Activated T-helper 1 cell treated with Interleukin-2 at 50 U/mL for 16 hours (primary cell): ENCODE data around the gene RNF214.

ENCODE experiments used
- DNase-seq: peaks from one replicate; pipeline ENCODE4 v3.0.0-alpha.2; 2020; ENCODE audit warnings: low read depth

The RNF214 gene

DNA sequence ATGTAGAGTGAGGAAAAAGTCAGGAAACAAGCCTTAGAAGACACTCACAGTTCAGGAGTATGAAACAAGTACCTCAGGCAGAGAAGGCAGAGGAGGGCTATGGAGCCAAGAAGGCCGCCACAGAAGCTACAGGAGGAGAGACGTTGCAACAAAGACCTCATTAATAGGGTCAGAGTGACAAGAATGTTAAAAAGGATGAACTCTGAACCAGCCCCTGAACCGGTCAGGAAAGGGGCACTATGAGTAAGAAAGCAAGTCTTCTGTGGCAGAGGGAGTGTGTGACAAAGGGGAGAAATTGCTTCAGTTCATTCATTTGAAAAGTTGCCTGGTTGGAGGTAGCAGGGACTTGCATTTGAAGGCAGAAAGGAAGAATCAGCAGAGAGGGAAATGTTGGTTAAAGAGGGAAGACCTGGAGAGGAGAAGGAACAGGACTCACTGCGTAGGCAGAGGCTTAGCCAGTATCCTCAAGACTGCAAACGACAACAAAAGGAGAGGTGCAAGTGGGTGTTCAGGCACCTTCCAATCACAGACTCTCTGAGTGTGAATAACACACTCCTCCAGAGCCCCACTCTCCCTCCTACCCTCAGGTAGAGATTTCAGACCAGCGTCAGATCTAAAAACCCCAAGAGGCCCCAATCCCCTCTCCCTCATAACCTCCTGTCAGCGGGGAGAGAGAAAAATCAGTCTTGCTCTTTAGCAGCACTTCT, 17.9 kb upstream of the RNF214 start:
- no peak for DNase-seq

DNA sequence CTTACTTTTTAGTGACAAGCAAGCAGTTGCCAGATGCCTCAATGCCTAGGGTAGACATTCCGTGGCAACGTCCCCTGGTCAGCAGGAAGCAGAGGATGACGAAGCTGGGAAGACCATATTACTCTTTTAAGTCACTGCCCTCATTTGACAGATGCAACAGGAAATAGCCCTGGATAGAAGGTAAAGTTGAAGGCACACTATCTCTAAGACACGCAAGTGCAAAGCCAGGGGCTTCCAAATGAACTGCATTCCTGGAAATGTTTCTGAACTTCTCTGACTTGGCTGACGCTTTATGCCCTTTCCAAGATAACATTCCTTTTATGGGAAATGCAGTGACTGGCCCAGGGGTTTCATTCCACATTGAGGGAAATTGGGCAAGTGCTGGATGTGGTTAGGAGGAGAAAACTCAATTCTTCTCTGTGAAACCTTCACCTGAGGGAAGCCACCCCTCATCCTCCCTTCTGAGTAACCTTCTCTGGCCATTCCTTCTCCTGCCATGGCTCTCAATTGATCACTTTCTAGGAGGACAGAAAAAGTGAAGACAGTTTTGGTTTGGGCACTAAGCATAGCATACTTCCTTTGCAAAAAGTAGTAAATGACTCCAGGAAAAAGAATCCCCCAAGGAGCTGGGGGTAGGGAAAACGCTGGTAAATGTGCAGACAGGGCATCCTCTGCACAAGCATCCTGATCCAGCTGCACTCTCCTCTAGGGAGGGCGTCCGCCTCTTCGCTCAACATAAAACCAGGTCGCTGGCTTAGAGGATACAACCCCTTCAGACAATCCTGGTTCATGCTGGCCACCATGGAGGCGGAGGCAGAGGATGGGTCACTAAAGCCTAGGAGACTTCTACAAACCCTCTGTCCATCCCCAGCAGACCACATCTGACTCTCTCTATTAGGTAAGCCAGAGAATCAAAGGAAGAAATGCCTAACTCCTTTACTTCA, 15.1 kb upstream of the RNF214 start:
- no peak for DNase-seq

DNA sequence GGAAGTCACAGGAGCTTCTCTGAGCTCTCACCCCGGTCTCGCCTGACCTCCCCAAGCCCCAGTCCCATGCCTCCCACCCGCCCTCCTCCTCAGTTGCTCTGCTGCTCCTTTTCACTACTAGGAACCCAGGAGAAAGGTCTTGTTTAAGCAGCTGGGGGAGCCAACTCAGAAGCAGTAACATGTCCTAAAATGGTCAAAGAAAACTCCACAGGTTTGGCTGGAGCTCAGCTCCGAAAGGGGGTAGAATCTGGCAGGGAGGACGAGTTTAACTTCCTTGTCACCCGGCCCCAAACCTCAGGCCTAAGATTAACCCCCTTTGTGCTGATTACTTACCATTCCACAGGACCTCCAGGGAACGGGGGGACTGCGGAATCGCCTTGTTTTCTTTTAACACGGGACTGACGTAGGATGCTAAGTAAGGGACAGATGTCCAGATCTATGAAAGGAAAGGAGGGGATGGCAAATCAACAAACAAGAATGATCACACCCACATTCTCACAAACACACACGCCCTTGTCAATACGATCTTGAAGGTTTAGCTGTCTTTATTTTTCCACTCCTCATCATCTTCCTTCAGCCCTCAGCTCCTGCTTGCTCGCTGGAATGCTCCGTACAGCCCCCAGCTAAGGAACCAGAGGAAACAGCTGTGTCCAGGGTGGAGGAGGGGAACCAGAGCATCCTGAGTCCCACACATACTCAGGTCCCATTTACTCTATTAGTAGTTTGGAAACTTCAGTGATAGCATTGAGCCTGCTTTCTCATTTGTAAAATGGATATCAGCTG, 14.1 kb upstream of the RNF214 start:
- DNase-seq, result no peak

DNA sequence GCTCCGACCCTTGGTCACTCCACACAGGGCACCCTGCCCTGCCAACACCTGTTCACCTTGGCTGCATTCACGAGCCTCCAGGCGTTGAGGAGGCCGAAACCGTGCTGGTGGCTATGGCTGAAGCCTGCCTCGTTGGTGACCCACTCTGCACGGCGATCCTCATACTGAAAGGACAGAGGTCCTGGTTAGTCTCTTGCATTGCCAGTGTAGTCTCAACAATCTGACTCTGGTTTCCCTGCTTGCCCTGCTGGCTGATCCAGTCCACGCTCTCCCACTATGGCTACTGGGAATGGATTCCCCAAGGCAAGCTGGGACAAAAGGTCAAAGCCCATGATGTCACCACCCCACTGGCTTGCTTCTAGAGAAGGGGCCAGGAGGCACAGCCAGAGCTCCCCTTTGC, 13.5 kb upstream of the RNF214 start:
- no peak for DNase-seq

DNA sequence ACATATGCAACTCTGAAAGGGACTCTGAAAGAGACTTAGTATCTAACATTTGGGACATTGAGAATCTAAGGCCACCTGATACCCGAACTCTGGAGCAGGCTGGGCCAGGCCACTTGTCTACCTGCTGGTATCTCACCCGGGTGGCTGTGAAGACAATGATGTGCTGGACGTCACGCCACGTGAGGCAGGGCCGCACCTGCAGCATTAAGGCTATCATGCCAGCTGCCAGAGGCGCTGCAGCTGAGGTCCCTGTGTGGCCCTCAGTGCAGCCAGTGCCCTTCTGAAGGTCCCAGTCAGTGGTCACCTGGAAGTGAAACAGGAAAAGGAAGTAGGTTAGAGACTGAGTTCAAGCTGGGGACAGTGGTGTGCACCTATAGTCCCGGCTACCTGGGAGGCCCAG, 13.0 kb upstream of the RNF214 start:
- no peak for DNase-seq

DNA sequence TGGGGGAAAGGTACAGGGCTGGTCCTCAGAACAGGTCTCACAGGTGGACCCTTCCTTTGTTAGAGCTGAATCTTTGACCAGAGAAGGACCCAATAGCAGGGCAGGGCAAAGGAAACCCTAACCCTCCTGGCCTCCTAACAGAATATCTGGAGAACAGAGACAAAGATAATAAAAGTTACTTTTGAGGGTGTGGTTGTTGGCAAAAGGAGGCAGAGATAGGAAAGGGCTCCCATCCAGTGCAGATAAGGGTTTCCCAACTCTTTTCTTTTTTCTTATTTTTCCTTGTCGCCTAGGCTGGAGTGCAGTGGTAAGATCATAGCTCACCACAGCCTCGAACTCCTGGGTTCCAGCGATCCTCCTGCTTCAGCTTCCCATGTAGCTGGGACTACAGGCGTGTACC, 12.5 kb upstream of the RNF214 start:
- no peak for DNase-seq

DNA sequence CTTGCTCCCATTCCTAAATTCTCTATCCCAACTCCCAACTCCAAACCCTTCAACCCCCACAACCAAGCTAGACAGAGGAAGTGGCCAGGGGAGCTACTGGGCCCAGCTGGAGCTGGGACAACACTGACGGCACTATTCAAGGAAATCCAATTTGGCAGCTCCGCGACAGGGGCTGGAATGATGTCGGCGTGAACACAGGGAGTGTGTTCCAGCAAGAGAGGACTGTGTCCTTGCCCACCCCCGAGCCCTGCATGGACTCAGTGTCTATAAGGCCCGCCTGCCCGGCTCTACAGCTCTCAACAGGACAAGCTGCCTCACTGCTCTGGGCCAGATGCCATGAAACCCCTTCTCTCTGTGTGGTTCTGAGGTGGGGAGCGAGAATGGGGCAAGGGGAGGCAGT, 11.9 kb upstream of the RNF214 start:
- DNase-seq, result no peak

DNA sequence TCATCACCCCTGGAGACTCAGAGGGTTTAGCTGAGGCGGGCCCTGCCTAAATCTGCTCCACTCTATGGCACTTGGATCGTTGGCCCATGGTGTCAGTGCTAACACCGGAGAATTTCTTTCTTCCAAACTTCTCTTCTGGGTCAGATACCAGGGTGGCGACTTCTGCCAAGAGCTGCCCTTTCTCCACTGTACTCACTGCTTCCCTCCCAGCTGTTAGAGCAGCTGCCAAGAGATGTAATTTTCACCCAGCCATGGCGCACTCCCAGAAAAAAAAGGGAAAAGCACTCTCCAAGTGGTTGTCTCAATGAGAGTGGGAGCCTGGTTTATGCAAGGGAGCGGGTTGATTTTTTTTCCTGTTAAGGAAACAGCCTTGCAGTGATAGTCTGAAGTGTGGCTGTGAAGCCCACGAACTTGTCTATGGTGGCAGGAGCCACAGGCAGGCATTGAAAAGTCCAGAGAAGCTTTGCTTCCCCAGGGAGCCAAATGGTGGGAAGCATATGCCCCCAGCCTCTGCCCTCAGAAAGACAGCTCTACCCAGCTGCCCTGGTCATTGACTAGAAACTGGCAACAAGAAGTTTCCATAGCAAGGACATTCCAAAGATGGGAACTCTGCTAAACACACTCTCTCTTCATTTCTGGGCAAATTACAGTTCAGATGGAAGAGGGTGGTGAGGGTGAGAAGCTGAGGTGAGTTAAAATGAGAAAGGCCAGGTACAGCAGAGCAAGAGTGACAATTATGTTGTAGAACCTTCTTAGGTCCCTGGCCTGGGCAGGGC, 11.3 kb upstream of the RNF214 start:
- DNase-seq, result no peak

DNA sequence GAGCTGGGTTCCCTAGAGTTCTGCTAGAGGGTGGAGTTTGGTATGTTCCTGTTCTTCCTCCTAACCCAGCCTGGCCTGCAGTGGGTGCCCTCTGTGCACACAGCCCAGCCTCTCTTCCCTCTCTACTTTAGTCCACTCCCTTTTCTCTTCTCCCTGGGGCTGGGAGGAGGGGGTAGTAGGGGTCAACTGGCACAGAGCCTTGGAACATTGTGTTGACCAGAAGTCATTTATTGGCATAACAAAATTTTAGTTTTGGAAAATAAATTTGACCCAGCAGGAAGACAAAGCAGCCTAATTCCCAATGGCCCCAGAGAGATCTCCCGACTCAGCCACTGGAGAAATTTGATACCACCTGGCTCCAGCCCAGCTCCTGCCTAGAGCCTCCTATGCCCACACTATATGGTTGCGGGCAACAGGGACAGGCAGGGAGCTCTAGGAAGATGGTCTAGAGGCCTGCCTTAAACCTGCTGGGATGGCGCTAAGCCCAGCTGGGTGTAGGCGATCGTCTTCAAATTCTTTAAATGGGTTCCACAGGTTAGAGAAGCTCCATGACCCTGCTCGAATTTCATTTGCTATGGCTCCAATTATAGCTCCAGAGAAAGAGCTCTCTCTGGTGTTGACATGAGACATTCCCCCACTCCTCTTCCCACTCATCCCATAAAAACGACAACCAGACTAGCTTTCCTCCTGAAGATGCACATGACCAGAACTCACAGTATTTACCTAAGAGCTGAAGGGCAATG, 10.5 kb upstream of the RNF214 start:
- no peak for DNase-seq

DNA sequence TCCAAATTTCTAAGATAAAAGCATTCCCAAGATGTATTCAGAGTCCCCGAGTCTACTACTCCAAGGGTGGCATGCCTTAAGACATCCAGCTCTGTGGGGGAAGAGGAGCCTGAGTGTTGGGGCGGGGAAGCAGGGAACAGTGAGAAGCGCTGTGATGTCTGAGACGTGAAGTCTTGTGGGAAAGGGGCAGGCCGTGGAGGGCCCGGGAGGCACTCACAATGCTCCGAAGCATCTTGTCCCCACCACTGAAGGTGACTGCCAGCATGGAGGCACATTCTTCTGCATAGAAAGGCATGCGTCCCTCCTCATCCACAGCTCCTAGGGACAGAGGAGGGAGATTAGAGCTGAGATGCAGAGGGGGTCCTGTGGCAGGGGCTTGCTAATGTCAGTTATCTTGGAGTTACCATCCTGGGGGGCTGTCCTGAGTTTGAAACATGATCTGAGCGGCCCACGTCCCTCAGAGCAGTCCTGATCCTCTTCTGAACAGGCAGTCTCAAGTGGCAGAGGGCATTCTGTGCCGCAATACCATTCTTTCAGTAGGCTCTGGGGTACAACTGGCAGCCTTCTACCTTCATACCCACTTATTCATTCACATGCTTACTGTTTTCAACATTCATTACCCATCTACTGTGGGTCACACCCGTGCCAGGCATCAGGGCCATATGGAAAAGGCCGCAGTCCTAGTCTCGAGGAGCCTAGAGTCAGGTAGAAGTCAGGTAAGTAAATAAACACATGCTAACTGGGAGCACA, 9.3 kb upstream of the RNF214 start:
- no peak for DNase-seq

DNA sequence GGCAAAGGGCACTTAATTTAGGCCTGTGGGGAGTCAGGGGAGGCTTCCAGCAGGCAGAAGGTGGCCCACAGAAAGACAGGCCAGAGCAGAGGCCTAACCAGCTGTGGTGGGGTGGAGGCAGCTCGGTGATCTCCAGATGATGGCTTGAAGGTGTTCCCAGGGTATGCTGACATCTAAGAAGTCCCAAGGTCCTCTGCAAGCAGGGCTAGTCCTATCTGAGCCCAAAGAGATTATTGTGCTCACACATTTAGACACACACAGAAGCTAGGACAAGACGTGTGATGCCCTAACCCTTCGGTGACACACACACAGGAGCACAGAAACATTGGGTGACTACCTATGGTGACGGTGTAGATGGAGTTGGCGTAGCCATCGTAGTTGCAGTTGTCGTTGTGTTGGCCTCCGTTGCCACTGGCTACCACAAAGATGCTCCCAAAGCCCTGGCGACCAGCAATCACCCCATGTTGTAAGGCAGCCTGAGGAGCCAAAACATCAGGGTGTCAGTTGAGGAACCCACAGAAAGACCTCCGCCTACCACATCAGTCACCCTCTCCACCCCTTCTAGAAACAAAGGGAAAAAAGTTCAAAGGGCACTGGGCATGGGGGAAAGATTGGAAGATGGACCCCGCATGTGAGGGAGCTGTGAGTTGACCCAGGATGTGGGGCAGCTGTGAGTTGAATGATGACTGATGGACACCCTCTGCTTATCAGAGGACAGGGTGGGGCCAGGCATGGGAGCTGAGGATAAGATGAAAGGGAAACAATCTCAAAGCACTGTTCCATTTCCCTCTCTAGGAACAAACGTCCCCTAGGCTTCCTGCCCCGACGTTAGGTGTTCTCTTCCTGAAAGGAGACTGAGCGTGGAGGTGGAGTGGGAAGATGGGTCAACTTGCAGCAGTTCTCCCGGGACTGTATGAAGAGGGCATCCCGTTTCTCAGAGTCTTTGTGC, 8.5 kb upstream of the RNF214 start:
- DNase-seq, result no peak

DNA sequence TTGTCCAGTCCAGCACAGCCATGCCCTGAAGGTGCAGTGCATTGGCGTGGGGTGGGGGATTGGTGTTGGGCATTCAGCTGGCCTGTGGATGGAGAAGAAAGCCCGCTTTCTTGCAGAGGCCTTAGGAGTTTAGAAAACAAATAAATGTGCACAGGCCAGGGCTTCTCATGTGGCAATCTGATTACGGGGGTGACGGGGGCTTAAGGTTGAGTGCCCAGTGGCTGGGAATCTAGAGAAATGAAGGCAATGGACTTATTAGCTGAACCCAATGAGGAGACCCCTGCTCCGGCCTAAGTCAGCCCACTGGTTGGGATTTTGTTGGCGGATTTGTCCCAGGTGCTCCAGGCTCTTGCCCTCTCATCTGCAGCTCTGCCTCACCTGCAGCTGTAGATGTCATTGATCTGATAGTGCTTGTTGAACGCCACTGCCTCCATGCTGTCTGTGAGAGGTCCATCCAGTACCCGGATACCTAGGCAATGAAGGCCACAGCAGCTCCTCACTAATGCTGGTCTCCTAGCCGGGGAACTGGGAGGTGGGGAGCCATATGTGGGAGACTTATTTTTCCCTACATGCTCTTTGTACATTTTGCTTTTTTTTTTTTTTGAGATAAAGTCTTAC, 6.8 kb upstream of the RNF214 start:
- no peak for DNase-seq

DNA sequence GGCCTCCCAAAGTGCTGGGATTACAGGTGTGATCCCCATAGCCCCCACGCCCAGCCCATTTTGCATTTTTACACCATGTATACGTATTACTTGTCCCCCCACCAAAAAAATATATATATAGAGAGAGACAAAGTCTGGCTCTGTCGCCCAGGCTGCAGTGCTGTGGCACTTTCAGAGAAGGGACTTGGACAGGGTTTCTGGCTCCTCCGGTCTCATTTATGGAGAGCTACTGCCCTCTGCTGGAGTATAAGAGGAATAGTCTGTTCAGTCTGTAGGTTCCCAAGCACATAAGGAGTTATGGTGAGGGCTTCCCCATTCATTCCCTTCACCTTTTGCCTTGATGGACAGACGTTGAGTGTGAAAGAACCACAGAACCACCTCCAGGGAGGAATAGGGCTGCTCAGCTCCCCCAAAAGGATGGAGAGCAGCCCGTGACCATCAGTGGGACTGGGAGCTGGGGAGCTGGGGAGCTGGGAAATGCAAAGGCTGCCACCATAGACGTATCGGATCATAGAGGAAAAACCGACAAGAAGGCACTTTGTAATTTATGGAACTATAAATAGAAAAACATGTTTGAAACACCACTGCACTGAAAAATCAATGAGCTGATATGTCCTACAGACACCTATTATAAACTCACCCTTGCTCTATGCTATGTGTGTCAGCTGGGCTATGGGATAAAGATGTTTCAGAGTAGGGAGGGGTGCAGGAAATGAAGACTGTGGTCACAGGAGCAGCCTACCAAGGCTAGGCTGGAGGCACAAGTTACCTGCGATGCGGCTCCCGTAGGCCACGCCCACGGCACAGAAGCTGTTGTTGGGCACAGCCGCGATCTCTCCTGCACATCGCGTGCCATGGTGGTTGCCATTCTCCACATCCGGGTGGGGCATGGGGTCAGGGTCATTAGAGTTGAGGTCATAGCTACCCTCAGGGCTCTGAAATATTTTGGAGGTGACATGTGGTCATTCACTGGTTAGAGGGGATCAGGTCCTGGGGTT, 5.8 kb upstream of the RNF214 start:
- DNase-seq, result no peak

DNA sequence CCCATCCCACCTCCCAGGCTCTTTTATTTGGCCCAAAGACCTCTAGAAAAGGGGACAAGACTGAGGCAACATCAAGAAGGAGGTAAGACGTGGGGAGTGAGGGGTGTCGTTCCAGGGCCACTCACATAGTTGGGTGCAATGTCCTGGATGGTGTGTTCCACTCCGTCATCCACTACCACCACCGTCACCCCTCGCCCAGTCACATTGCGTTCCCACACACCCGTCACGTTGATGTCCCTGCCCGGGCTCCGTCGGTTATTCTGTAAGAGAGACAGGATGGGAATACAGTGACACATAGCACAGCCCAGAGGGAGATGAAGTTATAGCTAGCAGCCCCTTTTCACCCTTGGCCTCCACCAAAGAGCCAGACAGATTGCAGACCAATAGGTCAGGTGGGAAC, 4.4 kb upstream of the RNF214 start:
- no peak for DNase-seq

DNA sequence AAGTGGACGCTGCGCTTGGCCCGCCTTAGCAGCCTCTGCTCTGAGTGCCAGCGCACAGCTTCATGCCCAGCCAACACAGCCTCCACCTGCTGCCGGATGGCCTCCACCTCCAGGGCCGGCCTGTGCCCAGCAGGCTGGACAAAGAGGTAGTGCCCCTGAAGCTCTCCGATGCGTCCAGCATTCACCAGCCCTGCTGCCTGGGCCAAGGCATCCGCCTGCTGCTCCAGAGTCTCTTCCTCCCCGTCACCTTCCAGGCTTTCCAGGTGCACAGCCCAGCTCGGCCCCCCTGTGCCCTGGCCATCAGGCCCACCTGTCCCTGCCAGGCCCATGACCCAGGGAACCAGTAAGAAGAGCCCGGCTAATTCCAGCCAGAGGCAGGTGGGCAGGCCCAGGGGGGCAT, 3.1 kb upstream of the RNF214 start:
- DNase-seq, result no peak

DNA sequence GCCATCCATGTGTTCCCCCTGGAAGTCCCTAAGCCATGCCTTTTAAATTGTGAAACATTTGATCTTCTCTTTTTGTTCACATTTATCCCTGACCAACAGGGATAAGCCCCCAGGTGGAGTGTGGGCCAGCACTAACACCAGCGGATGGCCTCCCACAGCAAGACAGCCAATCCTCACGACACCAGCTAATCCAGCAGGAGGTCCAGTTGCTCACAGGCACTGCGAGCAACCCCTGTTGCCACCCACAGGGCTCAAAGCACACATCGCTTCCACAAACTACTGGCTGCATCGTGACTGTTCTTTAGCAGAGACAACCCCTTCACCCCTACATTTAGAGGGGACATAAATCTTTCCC, 2.6 kb upstream of the RNF214 start:
- DNase-seq, result no peak

DNA sequence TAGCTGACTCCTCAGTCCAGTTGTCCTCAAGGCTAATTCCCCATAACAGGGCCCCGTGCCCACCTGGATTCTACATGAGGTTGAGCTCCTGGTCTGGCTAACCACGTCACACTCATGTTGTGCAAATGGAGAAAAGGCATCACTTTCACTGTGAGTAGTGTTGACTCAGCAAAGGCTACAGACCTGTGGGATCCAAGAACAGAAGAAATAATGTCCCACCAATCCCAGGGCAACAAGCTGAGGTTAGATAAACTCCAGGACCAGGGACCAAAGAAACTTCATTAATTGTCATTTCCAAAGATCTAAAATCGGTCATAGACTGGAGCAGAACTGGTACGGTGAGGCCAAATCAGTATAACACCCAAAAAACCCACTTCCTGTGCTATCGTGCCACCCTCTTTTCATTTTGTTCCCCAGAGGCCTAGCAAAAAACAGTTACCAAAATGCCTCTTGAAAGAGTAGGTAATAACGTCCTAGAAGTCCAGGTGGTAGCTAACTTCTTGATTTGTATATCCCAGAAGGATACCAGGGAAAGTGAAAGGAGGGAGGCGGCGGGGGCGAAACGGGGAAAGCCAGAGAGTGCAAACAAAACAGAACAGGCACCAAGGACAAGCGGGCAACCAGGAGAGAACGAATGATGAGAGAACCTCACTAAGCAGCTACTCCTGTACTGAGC, 2.0 kb upstream of the RNF214 start:
- no peak for DNase-seq
